Dendritic cell treated with granulocyte-macrophage colony-stimulating factor and Interleukin-4, amounts not matched to agents 40 ng/mL and 50 ng/mL, for 4 days (primary cell): ENCODE data around the gene MPHOSPH9.

Experiments
- H3K27ac Mint-ChIP-seq: one replicate; pipeline ENCODE4 v1.8.0; 2022; ENCODE audit warnings: mild to moderate bottlenecking, mixed read lengths
- H3K27me3 Mint-ChIP-seq: one replicate; pipeline ENCODE4 v1.8.0; 2022; ENCODE audit warnings: mild to moderate bottlenecking, mixed read lengths
- H3K36me3 Mint-ChIP-seq: one replicate; pipeline ENCODE4 v1.8.0; 2022; ENCODE audit warnings: low read depth, mixed read lengths
- H3K4me1 Mint-ChIP-seq: one replicate; pipeline ENCODE4 v1.8.0; 2022; ENCODE audit warnings: low read depth, mixed read lengths
- H3K4me3 Mint-ChIP-seq: one replicate; pipeline ENCODE4 v1.8.0; 2022; ENCODE audit warnings: mild to moderate bottlenecking, moderate library complexity, mixed read lengths
- H3K9me3 Mint-ChIP-seq: one replicate; pipeline ENCODE4 v1.8.0; 2022; ENCODE audit warnings: mixed read lengths
- intact Hi-C: fragments of 100-400 bp; cut with micrococcal nuclease; formaldehyde crosslinking; loops from one replicate; pipeline ENCODE4 v1.15.0; 2022

Gene MPHOSPH9

DNA sequence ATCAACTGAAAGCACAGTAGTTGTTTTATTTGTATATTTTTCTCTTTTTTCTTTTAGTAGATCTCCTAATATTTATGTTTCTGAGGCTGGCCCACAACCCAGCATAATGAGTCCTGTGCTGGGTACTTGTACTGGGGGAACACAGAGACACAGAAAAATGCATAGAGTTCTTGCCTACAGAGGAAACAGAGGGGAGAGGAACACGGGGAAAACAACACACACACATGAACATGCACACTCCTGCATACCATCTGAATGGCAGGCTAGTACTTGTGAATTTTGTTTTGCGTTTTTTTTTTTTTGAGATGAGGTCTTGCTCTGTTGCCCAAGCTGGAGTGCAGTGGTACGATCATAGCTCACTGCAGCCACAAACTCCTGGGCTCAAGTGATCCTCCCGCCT, 103.3 kb downstream of the MPHOSPH9 start:
- no peak overlapping the region for H3K27ac Mint-ChIP-seq
- peaks cover 7% of the 10 kb centered on the region for H3K4me1 Mint-ChIP-seq
- no peak overlapping the region for H3K4me3 Mint-ChIP-seq
- no peaks in the 10 kb centered on the region for H3K9me3 Mint-ChIP-seq
- H3K27me3 Mint-ChIP-seq: peaks cover 2% of the 10 kb centered on the region
- no peaks in the 10 kb centered on the region for H3K36me3 Mint-ChIP-seq
- intact Hi-C loops: no loop called here

DNA sequence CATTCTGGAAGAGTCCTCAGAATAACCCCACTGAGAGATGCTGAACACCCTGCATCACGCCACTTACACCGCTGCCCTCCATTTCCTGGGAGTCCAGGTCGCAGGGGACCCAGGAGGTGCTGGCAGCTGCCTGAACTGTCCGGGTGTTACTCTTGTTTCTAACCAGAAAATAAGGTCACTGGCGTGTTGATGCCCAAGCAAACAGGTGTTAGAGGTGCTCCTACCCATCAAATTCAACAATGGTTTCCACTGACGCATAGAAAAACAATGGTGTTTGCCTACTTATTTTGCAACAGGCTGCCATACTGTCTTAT, 105.8 kb downstream of the MPHOSPH9 start:
- Mint-ChIP-seq H3K27ac (no peak overlapping the region), H3K4me1 (peaks cover 7% of the 10 kb centered on the region), H3K36me3 (no peaks in the 10 kb centered on the region), H3K27me3 (no peaks in the 10 kb centered on the region), H3K9me3 (no peaks in the 10 kb centered on the region), H3K4me3 (no peak overlapping the region)
- intact Hi-C loops: no loop called here

DNA sequence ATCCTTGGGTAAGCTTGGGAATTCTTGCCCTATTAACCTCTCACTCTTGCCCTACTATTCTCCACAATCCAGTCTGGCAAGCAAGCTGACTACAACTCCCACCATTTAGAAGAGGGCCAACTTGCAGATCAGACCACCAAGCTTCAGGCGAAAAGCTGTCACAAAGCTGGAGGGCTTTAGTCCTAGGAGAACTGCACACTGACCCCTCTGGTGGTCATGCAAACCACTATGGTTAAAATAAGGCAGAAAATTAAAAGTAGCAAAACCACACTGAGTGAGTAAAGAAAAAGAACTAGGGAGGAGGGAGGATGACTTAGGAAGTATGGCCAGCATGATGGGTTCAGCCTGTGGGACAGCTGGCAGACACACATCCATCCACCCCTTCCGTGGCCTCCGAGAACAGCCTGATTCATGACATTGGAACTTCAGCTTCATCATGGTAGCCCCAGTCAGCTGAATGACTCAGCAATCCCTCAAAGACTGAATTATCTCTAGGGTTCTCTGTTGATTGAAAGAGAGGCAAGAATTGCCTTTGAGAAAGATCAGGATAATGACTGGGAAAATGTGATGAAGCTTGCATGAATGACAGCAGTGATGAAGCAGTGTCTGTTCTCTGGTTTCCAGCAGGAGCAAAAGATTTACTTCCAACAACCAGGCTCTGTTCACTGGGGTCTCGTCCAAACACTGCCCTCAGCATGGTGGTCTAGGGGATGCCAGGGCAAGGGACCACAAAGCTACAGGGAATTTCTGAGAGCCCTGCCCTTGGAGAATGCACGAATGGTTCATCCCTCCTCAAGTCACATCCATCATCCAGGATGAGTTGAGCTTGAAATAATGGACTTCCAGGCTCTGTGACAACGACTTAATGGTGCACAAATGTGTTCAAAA, 106.4 kb downstream of the MPHOSPH9 start:
- intact Hi-C loops: no loop called here
- Mint-ChIP-seq H3K4me1 (peaks cover 7% of the 10 kb centered on the region), H3K36me3 (no peaks in the 10 kb centered on the region), H3K27me3 (no peaks in the 10 kb centered on the region), H3K9me3 (no peaks in the 10 kb centered on the region), H3K4me3 (no peak overlapping the region), H3K27ac (no peak overlapping the region)

DNA sequence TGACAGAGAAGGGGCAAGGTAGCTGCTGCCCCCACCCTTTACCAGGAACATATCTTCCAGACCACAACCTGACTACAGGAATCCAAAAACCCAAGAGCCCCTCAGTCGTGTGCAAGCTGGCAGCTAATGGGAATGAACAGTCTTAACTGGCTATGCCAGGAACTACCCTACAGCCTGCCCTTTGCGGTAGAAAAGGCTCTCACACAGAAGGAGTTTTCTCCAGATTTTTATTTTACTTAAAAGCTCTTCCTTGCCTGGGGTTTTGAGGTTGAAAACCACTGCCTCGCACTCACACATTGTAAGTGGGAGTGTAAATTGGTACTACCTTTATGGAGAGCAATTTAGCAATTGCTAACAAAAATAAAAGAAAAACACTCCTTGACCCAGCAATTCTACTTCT, 110.3 kb downstream of the MPHOSPH9 start:
- H3K27me3 Mint-ChIP-seq: no peaks in the 10 kb centered on the region
- no peaks in the 10 kb centered on the region for H3K9me3 Mint-ChIP-seq

DNA sequence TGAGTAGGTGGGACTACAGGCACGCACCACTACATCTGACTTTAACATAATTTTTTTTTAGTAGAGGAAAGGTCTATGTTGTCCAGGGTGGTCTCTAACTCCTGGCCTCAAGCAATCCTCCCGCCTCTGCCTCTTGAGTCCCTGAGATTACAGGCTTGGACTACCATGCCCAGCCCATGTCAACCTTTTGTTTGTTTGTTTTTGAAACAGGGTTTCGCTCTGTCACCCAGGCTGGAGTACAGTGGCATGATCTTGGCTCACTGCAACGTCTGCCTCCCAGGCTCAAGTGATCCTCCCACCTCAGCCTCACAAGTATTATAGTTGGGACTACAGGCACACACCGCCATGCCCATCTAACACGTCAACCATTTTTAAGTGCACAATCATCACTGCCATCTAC, 111.3 kb downstream of the MPHOSPH9 start:
- Mint-ChIP-seq H3K4me1 (peaks cover 6% of the 10 kb centered on the region), H3K36me3 (no peaks in the 10 kb centered on the region), H3K9me3 (no peaks in the 10 kb centered on the region), H3K4me3 (no peak overlapping the region), H3K27ac (no peak overlapping the region), H3K27me3 (no peaks in the 10 kb centered on the region)
- intact Hi-C loops: no loop called here

More for the DNA sequence above, 110.3 kb downstream of the MPHOSPH9 start:
- H3K27ac Mint-ChIP-seq: no peak overlapping the region
- H3K36me3 Mint-ChIP-seq: no peaks in the 10 kb centered on the region
- H3K4me3 Mint-ChIP-seq: no peak overlapping the region
- H3K4me1 Mint-ChIP-seq: peaks cover 7% of the 10 kb centered on the region
- intact Hi-C loops: no loop called here

DNA sequence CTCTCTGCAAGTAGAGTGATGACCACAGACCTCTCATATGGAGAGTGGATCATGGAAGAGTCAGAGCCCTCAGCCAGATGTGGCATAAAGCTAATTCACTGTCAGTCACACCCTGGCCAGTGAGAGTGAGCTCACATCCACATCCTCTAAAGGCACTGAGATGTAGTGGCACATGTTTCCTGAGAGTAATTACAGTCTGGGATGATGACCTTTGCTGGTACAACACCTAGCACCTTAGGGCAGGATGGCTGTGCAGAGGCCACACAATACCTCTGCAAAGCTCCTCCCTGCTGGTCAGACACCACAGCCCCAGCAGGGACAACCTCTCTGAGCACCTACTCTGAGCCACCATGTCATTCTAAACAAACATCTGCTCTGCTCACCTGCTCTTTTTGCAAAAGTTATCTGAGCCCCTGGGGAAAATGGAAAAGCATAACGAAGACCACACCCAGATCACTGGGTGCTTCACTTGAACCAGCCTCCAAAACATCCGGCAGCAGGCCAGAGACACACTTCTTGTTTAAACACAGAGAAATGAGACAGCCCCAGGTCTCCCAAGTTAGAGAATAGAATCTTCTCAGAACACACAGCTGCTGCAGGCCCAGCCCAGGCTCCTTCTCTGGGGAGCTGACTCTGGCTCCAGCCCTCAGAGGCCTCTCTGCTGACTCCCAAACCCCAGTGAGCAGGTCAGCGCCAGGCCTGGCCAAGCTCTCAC, 112.3 kb downstream of the MPHOSPH9 start:
- no peak overlapping the region for H3K4me3 Mint-ChIP-seq
- intact Hi-C loops: no loop called here
- H3K36me3 Mint-ChIP-seq: no peaks in the 10 kb centered on the region
- no peaks in the 10 kb centered on the region for H3K9me3 Mint-ChIP-seq
- peaks cover 4% of the 10 kb centered on the region for H3K4me1 Mint-ChIP-seq
- no peak overlapping the region for H3K27ac Mint-ChIP-seq
- H3K27me3 Mint-ChIP-seq: no peaks in the 10 kb centered on the region

DNA sequence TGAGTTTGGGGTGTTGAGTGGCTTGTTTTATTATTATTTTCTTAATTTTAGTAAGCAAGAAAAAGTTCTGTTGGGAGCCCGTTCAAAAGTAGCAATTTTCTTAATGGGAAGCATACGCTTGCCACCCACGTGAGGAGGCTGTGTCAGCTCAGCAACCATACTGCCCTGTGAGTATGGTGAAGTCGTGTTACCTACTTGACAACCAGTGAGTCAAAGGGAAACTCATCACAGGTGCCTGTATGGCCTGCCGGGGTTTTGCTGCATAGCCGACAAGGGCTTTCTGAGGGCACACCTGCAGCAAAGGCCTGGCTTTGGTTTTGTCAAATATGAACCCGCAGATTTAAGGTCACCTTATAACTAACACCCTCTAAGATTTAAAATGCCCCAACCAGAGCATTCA, 113.1 kb downstream of the MPHOSPH9 start:
- Mint-ChIP-seq H3K4me1 (peaks cover 12% of the 10 kb centered on the region), H3K27me3 (no peaks in the 10 kb centered on the region), H3K9me3 (no peaks in the 10 kb centered on the region), H3K36me3 (no peaks in the 10 kb centered on the region), H3K4me3 (no peak overlapping the region), H3K27ac (no peak overlapping the region)
- intact Hi-C loops: no loop called here

DNA sequence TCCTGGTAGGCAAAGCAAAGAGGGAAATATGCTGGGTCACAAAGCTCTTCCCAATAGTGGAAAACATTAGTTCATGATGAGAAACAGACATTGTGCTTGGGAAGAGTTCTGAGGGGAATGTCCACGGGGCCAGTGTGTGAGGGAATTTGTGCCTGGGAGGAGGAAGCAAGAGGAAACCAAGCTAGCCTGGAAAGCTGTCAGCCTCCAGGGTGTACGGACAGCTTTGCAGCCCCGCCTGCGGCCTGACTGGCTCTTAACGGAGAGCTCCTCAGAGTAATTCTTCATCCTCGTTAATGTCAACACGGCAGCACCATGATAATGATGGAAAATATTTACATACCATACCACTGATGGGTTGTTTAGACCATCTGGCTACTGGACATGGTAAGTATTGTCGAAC, 114.4 kb downstream of the MPHOSPH9 start:
- H3K27me3 Mint-ChIP-seq: no peaks in the 10 kb centered on the region
- H3K4me1 Mint-ChIP-seq: peaks cover 14% of the 10 kb centered on the region
- intact Hi-C loops: no loop called here
- H3K9me3 Mint-ChIP-seq: no peaks in the 10 kb centered on the region
- no peaks in the 10 kb centered on the region for H3K36me3 Mint-ChIP-seq
- H3K4me3 Mint-ChIP-seq: no peak overlapping the region
- no peak overlapping the region for H3K27ac Mint-ChIP-seq

DNA sequence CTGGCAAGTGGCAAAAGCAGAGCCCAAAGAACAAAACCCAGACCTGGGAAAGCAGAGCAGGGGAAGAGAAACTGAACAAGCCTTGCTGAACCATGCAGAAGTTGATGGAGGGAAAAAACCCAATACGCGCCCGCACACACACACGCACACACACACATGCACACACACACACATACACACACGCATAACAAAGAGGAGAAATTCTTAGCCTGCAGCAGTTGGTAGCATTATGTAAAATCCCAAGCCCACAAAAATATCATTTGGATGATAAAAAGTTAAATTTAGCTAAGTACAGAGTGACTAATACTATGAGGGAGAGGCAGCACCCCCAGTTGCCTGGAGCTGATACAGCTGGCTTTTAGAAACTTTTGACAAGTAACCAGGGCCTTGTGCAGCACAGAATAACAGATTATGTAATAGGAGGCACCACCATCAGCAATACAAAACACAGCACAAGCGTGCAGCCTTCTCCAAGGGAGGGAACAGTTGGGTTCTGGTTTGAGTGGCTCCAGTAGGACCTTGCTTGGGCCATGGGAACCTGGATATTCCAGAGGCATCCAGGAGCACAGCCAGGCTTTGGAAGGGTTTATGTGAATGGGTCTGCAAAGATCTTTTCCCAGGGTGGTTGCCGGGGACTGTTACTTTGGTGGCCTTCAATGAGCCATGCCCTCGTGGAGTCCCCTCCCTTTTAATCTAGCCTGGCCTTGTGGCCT, 117.4 kb downstream of the MPHOSPH9 start:
- Mint-ChIP-seq H3K27me3 (no peaks in the 10 kb centered on the region), H3K4me1 (peaks cover 14% of the 10 kb centered on the region), H3K9me3 (no peaks in the 10 kb centered on the region), H3K36me3 (no peaks in the 10 kb centered on the region), H3K4me3 (no peak overlapping the region), H3K27ac (no peak overlapping the region)
- intact Hi-C loops: no loop called here

DNA sequence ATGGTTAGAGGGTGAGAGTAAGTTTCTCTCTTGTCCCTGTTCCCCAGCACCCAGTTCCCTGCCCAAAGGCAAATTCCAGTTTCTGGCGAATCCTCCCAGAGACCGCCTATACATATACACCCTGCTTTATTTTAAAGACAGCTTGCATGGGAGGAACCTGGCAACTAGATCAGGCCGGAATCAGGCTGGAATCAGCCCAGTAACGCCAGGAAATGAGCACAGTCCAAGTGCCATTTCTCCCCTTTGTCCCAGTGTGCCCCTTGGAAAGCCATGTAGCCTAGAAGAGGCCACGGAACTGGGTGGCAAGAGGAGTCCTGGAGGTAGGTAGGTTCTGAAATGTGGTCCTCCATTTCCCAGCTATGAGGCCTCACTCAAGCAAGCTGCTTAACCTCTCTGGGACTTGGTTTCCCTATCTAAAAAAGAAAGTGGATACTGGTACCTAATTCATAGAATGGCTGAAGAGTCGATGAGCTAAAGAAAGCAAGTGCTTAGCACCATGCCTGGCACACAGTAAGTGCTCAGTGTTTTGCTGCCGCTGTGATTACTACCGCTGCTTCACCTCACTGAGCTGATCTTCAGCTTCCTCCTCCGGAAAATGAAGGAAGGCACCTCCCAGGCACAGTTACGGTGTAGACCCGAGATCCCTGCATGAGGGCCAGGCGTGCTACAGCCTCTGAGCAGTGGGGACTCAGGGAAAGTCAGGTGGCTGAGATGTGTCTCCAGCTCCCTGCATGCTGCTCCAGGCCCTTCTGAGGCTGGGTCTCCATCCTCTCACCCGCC, 118.4 kb downstream of the MPHOSPH9 start:
- H3K9me3 Mint-ChIP-seq: no peaks in the 10 kb centered on the region
- no peak overlapping the region for H3K4me3 Mint-ChIP-seq
- no peak overlapping the region for H3K27ac Mint-ChIP-seq
- H3K27me3 Mint-ChIP-seq: no peaks in the 10 kb centered on the region
- H3K4me1 Mint-ChIP-seq: peaks cover 14% of the 10 kb centered on the region
- H3K36me3 Mint-ChIP-seq: no peaks in the 10 kb centered on the region
- intact Hi-C loops: no loop called here

DNA sequence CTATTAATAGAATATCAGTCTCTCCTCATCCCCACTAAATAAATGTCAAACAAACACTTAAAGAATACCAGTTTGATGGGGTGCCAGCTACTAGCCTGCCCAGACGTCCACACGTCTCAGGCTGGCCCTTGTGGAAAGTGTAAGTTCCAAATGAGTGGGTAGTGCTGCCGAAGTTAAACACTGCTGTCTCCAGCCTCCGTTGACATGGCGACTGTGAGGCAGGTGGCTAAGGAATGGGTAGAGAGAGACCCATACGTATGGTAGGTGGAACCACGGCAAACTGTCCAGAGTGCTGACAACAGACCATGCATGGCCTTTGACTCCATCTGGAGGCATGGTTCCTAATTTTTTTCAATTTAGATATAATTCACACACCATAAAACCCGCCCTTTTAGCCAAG, 119.9 kb downstream of the MPHOSPH9 start:
- H3K27me3 Mint-ChIP-seq: no peaks in the 10 kb centered on the region
- no peak overlapping the region for H3K27ac Mint-ChIP-seq
- no peaks in the 10 kb centered on the region for H3K9me3 Mint-ChIP-seq
- intact Hi-C loops: no loop called here
- H3K4me3 Mint-ChIP-seq: no peak overlapping the region
- H3K36me3 Mint-ChIP-seq: no peaks in the 10 kb centered on the region
- H3K4me1 Mint-ChIP-seq: peaks cover 20% of the 10 kb centered on the region

DNA sequence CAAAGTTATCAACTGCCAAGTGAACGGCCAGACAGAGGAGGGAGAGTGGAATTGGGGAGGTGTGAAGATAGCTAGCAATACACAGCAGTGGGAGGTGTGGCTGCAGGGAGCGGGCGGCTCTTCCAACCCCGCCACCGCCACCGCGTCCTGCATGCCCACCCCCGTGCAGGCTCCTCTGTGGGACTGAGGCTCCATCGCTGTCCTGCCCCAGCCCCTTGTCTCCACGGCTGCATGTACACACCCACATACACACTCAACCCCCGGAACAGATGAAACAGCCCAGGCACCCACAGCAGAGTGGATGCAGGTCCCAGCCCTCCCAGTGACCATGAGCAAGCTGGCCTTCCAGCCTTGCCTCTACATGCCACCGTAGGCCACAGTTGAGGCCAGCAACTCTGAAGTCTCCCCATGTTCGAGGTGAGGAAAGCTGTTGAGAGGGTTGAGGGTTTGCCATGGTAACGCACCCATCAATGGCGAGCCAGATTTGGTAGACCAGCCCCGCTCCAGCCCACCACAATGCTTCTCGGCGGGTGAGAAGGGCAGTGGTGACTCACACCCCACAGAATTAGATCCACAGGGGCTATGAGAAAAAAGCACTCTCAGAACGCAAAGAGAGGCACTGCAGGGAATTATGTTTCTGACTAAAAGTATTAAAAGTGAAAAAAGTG, 121.3 kb downstream of the MPHOSPH9 start:
- peaks cover 34% of the 10 kb centered on the region for H3K4me1 Mint-ChIP-seq
- no peaks in the 10 kb centered on the region for H3K27me3 Mint-ChIP-seq
- H3K27ac Mint-ChIP-seq: no peak overlapping the region
- H3K4me3 Mint-ChIP-seq: no peak overlapping the region
- H3K36me3 Mint-ChIP-seq: no peaks in the 10 kb centered on the region
- H3K9me3 Mint-ChIP-seq: no peaks in the 10 kb centered on the region
- intact Hi-C loops: no loop called here

DNA sequence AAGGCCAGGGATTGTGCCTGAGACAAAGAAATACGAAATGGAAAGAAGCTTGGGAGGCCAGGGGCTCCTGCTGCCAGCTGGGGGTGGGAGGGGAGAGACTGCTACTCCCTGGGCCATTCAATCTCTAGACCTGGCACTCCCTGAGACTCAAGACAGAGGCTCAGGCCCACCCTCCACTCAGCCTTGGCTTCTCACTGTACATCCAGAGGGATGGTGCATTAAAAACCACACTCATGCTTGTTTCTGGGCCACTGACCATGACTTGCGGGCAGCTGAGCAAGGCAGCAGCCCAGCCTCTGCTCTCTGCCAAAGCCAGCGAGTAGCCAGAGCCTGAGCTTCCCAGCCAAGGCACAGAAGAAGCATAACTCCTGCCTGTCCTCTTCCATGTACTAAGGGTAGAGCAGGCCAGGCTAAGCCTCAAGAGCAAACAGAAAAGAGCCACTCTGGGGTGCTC, 123.6 kb downstream of the MPHOSPH9 start:
- H3K27ac Mint-ChIP-seq: no peak overlapping the region
- intact Hi-C loops: no loop called here
- no peaks in the 10 kb centered on the region for H3K36me3 Mint-ChIP-seq
- no peaks in the 10 kb centered on the region for H3K9me3 Mint-ChIP-seq
- peaks cover 40% of the 10 kb centered on the region for H3K4me1 Mint-ChIP-seq
- H3K27me3 Mint-ChIP-seq: no peaks in the 10 kb centered on the region
- no peak overlapping the region for H3K4me3 Mint-ChIP-seq
